Measurements from ENCODE around the gene HS3ST3A1. TPM values are rescaled to one million over a fixed set of nuclear protein-coding genes. Genes with fewer than 3 reads are reported as not detected.

The HS3ST3A1 gene
- total and polyA plus RNA-seq, 2 of the 8 experiments (the other 6 are each of a cell fraction or from before 2014, with no cell fraction given) = 5.4 to 5.7 TPM

GRCh38 chr17:13503526-13503925 lies 98.2 kb downstream of the HS3ST3A1 start:
- Histone ChIP-seq H2AK5ac (ENCODE audit: low read depth, low read length) (no peak overlapping the region), H3K9me3 (ENCODE audit: insufficient read depth in 2 of 2, low read depth in 1 of 2, low read length in 1 of 2) (no peaks in the 10 kb centered on the region), H4K91ac (replicated peaks; ENCODE audit: insufficient read length, low read length) (no peak overlapping the region), H3K79me1 (ENCODE audit: low read depth, low read length) (no peaks in the 10 kb centered on the region), H2BK5ac (ENCODE audit: low read depth, low read length) (no peak overlapping the region), H2BK15ac (ENCODE audit: low read length) (no peak overlapping the region), H2AFZ (ENCODE audit: low read length) (no peak overlapping the region), H2BK12ac (ENCODE audit: low read depth, low read length) (no peak overlapping the region), H3K9ac (replicated peaks in 1 of 4; ENCODE audit: extremely low read depth in 1 of 4, low read depth in 3 of 4, low read length in 3 of 4) (no peak overlapping the region), H4K8ac (ENCODE audit: extremely low read depth, insufficient read depth, low read length) (no peak overlapping the region), H3K4me3 (ENCODE audit: extremely low read depth in 1 of 4, insufficient read depth in 2 of 4, low read depth in 3 of 4, low read length in 4 of 4) (no peak overlapping the region), H3K79me2 (ENCODE audit: control insufficient read depth in 1 of 2, insufficient read depth in 2 of 2, low read length in 2 of 2) (no peaks in the 10 kb centered on the region), H3K4ac (replicated peaks; ENCODE audit: insufficient read length, low read depth, low read length) (no peak overlapping the region), H3K23ac (ENCODE audit: insufficient read length) (no peak overlapping the region), H3K18ac (ENCODE audit: extremely low read depth, low read length) (no peak overlapping the region), H3K4me2 (ENCODE audit: insufficient read depth in 1 of 2, low read depth in 2 of 2, low read length in 2 of 2) (no peak overlapping the region), H3K14ac (ENCODE audit: insufficient read length) (no peak overlapping the region), H3K27ac (ENCODE audit: low read depth, low read length) (no peak overlapping the region), H3K56ac (replicated peaks; ENCODE audit: insufficient read length, low read depth, low read length) (no peak overlapping the region), H3K27me3 (replicated peaks in 1 of 4; ENCODE audit: control insufficient read depth in 3 of 4, extremely low read depth in 1 of 4, insufficient read depth in 3 of 4, low read length in 3 of 4) (no peaks in the 10 kb centered on the region), H3K36me3 (ENCODE audit: control insufficient read depth in 2 of 4, insufficient read depth in 4 of 4, low read length in 3 of 4) (no peaks in the 10 kb centered on the region), H2BK120ac (replicated peaks; ENCODE audit: low read depth, low read length) (no peak overlapping the region), H4K5ac (ENCODE audit: insufficient read length, low read depth, low read length) (no peak overlapping the region), H2BK20ac (ENCODE audit: low read length) (no peak overlapping the region), H3K23me2 (ENCODE audit: low read depth, low read length) (no peaks in the 10 kb centered on the region), H4K20me1 (replicated peaks in 1 of 2; ENCODE audit: control insufficient read depth in 1 of 2, insufficient read depth in 2 of 2, low read length in 2 of 2) (no peaks in the 10 kb centered on the region), H3K4me1 (replicated peaks in 1 of 4; ENCODE audit: control insufficient read depth in 3 of 4, insufficient read depth in 4 of 4, low read length in 3 of 4) (no peaks in the 10 kb centered on the region)
- DNase-seq (ENCODE audit: low read depth in 1 of 2, low spot score in 2 of 2) = no peak
- FAIRE-seq = no peak
- ChIA-PET CTCF (ENCODE audit: partially characterized antibody) (interaction anchor here (0.6 to 1.4 kb wide), 3 partner anchors 13 to 348 kb away, joined by 3 to 4 read pairs (median 3); no protein-coding TSS in a partner anchor), POLR2A (ENCODE audit: partially characterized antibody) (no interaction called here)
- WGBS, 2 experiments (ENCODE audit: extremely low coverage in 1 of 2, insufficient coverage in 1 of 2, insufficient read length in 1 of 2, insufficient replicate concordance in 2 of 2, low coverage in 1 of 2, low lambda C conversion rate in 2 of 2, missing lambda C conversion rate in 1 of 2) = 85% methylated on average over 6 of the region's 6 CpGs; no CpG with 5 or more reads in 1 of the 2 experiments
- no peak for TF ChIP-seq SIX5 (IDR thresholded peaks at IDR 0.05; ENCODE audit: low read depth, low read length)
- TF ChIP-seq POLR2A (IDR thresholded peaks at IDR 0.05; ENCODE audit: control extremely low read depth in 1 of 2, low read depth in 2 of 2, low read length in 2 of 2) = no peak
